Measurements from ENCODE around the gene ATRAID.

The ATRAID gene

DNA sequence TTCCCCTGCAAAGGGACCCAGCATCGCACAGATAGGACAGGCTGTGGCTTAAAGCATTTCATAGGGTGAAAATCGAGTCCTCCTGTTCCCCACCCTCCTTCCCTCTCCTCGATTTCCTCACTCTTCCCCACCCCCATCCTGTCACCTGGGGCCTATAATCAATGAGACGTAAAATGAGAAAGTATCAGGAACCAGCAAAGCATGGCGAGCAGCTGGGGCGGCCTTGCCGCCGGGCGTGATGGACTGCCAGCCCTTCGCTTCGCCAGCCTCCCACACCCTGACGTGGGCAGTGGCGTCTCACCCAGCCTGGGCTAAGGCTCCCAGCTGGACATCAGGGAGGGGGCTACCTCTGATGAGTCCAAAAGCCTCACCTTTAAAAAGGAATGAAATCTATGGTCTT, 39.9 kb downstream of the ATRAID start:
- no peak for DNase-seq

GRCh38 chr2:27255187-27255586, 43.3 kb downstream of the ATRAID start:
- DNase-seq = no peak

DNA sequence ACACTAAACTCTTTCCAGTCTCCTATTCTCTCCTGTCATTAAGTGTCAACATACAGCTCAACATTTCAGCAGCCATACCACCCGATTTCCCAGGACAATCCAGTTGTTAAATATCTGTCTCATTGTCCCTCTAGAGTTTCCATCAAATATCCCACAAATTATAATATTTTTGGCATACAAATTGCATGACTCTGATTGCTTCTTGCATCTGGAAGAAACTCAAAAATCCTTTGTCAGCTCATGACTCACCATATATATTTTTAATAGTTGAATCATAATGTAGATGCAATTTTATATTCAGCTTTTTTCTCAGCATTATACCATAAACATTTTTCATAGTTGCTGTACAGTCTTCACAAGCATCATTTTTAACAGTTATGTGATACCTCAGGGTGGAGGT, 43.8 kb downstream of the ATRAID start:
- no peak for DNase-seq

DNA sequence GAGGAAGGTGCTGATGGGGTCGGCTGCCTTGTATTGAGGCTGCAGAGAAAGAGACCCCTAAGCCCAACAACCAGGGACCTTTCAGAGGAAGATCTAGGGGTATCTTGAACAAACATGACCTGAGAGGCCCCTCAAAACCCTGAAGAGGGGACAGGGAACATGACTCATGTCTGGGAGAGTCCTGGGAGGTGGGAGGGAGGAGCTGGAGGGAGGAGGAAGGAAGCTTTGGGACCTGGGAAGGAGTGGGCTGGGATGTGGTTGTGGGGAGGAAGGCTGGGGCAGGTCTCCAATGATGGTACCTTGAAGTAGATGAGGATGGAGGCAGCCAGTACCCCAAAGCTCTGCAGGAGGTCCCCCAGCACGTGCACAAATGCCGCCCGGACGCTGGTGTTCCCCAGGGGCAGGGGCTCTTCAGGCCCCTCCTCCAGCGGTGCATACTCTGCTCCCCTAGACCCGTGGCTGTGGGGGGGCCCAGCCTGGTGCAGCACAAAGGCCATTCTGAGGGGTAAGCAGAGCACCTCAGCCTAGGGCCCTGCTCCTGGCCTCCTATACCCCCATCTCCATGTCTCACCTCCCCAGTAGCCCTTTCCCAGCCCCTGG, 45.1 kb downstream of the ATRAID start:
- no peak for DNase-seq

- no peak for DNase-seq
Measured at GRCh38 chr2:27258051-27258450, 46.2 kb downstream of the ATRAID start.

GRCh38 chr2:27261241-27261925, 49.5 kb downstream of the ATRAID start:
- DNase-seq = no peak

GRCh38 chr2:27261926-27262298, 50.1 kb downstream of the ATRAID start:
- DNase-seq = no peak

DNA sequence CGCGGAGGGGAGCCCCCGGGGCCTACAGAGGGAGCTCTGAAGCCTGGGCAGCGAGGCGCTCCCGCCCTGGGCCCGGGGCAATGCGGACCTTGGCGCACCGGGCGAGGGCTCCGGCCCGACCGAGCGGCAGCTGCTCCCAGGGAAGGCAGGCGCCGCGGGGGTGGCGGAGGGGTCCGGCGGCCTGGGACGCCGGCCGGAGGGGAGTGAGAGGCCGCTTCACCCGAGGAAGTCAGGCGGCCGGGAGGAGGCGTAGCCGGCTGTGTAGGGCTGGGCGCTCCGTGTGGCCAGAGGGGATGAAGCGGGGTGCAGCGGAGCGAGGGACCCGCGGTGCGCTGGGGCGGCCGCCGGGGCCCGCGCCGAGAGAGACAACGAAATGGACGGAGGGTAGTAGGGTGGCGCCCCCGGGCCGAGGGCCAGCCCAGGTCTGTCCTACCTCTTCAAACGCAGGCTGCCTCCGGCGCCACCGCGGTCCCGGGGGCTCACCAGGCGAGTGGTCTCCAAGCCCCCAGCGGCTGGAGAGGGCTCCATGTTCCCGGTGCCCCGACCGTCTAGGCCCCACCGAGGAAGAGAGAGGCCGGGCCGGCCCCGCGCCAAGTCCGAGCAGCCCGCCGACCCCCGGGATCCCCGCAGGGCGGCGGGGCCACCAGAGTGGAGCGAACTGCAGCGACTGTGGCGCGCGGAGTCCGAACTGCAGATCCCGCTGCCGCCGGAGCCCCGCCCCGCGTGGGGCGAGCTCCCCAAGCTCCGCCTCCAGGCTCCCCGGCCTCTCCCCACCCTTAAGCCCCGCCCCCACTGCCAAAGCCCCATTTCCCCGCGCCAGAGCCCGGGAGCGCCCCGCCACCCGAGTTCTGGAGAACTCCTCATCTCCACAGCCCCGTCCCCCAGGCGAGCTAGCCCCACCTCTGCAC, 50.8 kb downstream of the ATRAID start, which contains the start of gene SLC30A3:
TSS of gene SLC30A3 (minus strand) at position 669 of the 908 bp plus-strand sequence. CDS start at position 528, 141 bp downstream.
- DNase-seq = peak; percentile 62

- DNase-seq = no peak
Measured at GRCh38 chr2:27263287-27264252, 51.7 kb downstream of the ATRAID start.

DNA sequence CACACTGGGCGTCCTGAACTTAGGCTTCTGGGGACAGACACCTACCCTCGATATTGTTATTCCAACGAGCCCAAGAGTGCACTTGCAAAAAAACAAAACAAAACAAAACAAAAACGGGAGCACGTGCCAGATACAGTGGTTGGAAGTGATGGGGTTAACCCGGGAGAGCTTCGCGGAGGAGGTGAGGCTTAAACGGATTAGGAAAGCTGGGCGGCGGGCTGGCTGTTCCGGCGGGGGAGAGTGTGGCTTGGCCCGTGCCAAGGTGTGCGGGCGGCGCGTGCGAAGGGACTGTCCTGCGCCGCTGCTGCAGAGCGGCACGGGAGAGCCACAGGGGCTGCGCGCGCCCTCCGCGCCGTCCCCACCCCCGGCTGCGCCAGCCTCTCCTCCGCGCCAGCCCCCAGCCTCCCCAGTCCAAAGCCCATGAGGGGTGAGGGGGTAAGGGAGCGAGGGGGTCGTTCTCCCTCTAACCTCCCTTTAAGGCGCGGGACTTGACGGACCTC, 52.5 kb downstream of the ATRAID start:
- DNase-seq = no peak

GRCh38 chr2:27264753-27265535, 53.1 kb downstream of the ATRAID start:
- DNase-seq = peak; percentile 35

- no peak for DNase-seq
Measured at GRCh38 chr2:27265536-27265870, 53.7 kb downstream of the ATRAID start.
